Breast epithelium (tissue), 3 donors: ENCODE measurements around the gene PDE6A.

Experiments used
- POLR2A ChIP-seq: fragments of 450-650 bp; IDR thresholded peaks from one replicate; pipeline ENCODE4 v1.6.1; 2016; ENCODE audit warnings: antibody characterized with exemption, mild to moderate bottlenecking, moderate library complexity
- TF ChIP-seq, protein P1 (sequence below), 3 donors: fragments of 450-650 bp; IDR thresholded peaks; one replicate each; pipeline ENCODE4 v1.5.1; 2016 to 2017; ENCODE audit warnings: antibody characterized with exemption in 3 of 3, mild to moderate bottlenecking in 3 of 3, moderate library complexity in 3 of 3

DNA sequence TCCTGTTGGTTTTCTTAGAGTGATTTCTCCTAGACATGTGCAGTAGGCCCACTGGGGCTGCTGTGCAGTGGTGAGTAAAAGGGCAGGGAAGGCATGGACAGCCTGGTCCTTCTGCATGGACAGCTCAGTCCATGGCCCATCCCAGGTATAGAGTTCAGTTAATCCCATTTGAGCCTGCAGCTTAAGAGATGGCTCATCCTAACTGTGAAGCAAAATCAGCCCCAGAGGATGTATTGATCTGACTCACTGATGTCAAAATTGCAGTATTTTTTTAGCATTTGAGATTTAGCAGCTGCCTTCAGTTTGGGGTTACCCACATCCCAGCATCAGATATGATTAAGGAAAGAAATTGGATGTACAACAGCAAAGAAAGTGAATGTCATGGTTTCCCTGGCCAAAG is 93.4 kb downstream of the PDE6A start:
- TF ChIP-seq, protein P1, sequence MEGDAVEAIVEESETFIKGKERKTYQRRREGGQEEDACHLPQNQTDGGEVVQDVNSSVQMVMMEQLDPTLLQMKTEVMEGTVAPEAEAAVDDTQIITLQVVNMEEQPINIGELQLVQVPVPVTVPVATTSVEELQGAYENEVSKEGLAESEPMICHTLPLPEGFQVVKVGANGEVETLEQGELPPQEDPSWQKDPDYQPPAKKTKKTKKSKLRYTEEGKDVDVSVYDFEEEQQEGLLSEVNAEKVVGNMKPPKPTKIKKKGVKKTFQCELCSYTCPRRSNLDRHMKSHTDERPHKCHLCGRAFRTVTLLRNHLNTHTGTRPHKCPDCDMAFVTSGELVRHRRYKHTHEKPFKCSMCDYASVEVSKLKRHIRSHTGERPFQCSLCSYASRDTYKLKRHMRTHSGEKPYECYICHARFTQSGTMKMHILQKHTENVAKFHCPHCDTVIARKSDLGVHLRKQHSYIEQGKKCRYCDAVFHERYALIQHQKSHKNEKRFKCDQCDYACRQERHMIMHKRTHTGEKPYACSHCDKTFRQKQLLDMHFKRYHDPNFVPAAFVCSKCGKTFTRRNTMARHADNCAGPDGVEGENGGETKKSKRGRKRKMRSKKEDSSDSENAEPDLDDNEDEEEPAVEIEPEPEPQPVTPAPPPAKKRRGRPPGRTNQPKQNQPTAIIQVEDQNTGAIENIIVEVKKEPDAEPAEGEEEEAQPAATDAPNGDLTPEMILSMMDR (IDR thresholded peaks at IDR 0.05) = no peak
- no peak for TF ChIP-seq POLR2A
